ENCODE measurements around the gene SGMS1.

DNA sequence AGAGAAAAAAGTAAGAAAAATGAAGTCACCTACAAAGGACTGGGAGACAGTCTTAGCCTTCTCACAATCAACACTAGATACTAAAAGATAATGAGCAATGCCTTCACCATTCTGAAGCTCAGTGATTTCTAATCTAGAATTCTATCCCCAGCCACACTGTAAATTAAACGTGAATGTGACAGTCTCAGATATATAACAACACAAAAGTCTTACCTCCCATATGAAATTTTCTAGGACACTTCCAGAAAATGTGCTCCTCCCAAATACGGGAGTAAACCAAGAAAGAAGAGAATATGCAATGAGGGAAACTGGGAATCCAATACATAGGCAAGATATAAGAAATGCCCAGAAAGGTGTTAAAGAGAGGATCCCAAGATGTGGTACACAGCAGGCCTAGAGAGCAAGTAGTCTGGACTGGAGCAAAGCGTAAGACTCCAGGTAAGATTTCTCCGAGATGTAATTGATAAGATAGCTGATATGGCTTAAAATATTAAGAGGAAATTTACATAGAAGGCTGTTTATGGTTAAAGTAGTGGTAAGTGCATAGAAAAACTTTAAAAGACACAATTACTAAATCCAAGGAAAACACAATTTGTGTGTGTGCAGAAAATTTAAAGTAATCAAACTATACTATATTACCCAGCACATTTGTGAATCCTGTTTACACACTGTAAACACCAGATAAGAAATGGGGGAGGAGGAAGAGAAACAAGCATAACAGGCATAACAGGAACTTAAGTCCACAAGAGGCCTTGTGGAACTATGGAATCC lies 44.1 kb downstream of the SGMS1 start:
- TF ChIP-seq SIN3A (IDR thresholded peaks at IDR 0.05; ENCODE audit: borderline replicate concordance, insufficient read depth, low read length) (no peak), TAF1 (IDR thresholded peaks at IDR 0.05; ENCODE audit: borderline replicate concordance, insufficient read depth, low read length) (no peak), POLR2AphosphoS5 (IDR thresholded peaks at IDR 0.05; ENCODE audit: low read depth, low read length) (no peak)
- TF ChIP-seq, protein P1, sequence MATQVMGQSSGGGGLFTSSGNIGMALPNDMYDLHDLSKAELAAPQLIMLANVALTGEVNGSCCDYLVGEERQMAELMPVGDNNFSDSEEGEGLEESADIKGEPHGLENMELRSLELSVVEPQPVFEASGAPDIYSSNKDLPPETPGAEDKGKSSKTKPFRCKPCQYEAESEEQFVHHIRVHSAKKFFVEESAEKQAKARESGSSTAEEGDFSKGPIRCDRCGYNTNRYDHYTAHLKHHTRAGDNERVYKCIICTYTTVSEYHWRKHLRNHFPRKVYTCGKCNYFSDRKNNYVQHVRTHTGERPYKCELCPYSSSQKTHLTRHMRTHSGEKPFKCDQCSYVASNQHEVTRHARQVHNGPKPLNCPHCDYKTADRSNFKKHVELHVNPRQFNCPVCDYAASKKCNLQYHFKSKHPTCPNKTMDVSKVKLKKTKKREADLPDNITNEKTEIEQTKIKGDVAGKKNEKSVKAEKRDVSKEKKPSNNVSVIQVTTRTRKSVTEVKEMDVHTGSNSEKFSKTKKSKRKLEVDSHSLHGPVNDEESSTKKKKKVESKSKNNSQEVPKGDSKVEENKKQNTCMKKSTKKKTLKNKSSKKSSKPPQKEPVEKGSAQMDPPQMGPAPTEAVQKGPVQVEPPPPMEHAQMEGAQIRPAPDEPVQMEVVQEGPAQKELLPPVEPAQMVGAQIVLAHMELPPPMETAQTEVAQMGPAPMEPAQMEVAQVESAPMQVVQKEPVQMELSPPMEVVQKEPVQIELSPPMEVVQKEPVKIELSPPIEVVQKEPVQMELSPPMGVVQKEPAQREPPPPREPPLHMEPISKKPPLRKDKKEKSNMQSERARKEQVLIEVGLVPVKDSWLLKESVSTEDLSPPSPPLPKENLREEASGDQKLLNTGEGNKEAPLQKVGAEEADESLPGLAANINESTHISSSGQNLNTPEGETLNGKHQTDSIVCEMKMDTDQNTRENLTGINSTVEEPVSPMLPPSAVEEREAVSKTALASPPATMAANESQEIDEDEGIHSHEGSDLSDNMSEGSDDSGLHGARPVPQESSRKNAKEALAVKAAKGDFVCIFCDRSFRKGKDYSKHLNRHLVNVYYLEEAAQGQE (IDR thresholded peaks at IDR 0.05; ENCODE audit: insufficient read depth in 1 of 2, low read depth in 2 of 2, low read length in 2 of 2): no peak
